K562 (cell line): ENCODE data around the gene CTPS2. TPM values are rescaled to one million over a fixed set of nuclear protein-coding genes. Genes with fewer than 3 reads are reported as not detected.

ENCODE experiments used
- REST ChIP-seq, 2 experiments: fragments of 450-650 bp; formaldehyde crosslinking in 1 of 2; IDR thresholded peaks; 2 replicates each; pipeline versions ENCODE4 v1.4.0 to v1.6.1; 2014 to 2020; ENCODE audit warnings: mild to moderate bottlenecking in 2 of 2, borderline replicate concordance in 1 of 2, low read depth in 1 of 2
- ZNF592 ChIP-seq: fragments of 450-650 bp; IDR thresholded peaks from 2 replicates; pipeline ENCODE4 v1.6.1; 2017; ENCODE audit warnings: antibody characterized with exemption, mild to moderate bottlenecking
- polyA plus RNA-seq, 8 experiments: library from polyadenylated mRNA; depleted of rRNA in 4 of 8; stranded (reverse) in 5 of 8; unstranded in 3 of 8; fragments of >200 nt; fragmentation: Nextera tagmentation in 2 of 8; fragmentation: Illumina TruSeq in 1 of 8; extraction: Ambion mirVana in 2 of 8; extraction: Trizol in 1 of 8; gene quantifications; 2 replicates each; pipeline versions ENCODE4 v1.2.1 to v1.2.3, GENCODE V29; 2011 to 2014; ENCODE audit warnings: inconsistent platforms in 1 of 8, missing spikeins in 1 of 8
- total RNA-seq, 7 experiments: library from RNA; depleted of rRNA in 6 of 7; stranded (reverse); fragments of >200 nt in 6 of 7; fragmentation: Illumina TruSeq in 2 of 7; extraction: Trizol in 2 of 7; gene quantifications; 2 replicates each; pipeline versions ENCODE4 v1.2.1 to v1.2.3, GENCODE V29; 2011 to 2021; ENCODE audit warnings: low replicate concordance in 1 of 7

The CTPS2 gene
- total and polyA plus RNA-seq, 9 of the 15 experiments (the other 6 are each of a cell fraction or from before 2014, with no cell fraction given), result 5.4 to 19.5 (median 14.1) TPM

GRCh38 chrX:16756724-16757123, 44.3 kb upstream of the CTPS2 start (continued):
- TF ChIP-seq ZNF592 (no peak), REST (IDR thresholded peaks at IDR 0.05; ENCODE audit: borderline replicate concordance) (no peak), REST (CRISPR knock-in tag; IDR thresholded peaks at IDR 0.05; ENCODE audit: low read depth) (no peak)
